Fibroblast of lung (primary cell): Measurements from ENCODE around the gene H1-8.

Experiments
- CTCF ChIP-seq, 2 donors: IDR thresholded peaks in 1 of 2; conservative IDR thresholded peaks in 1 of 2; 1 replicate in 1 of 2; 2 replicates in 1 of 2; pipeline ENCODE4 v1.5.1; 2011 to 2012; ENCODE audit warnings: low read length in 2 of 2, control low read depth in 1 of 2, inconsistent platforms in 1 of 2, low read depth in 1 of 2, mild to moderate bottlenecking in 1 of 2
- EZH2 ChIP-seq: IDR thresholded peaks from 2 replicates; pipeline ENCODE4 v1.5.1; 2012; ENCODE audit warnings: low read length, control low read depth, mild to moderate bottlenecking; ENCODE audit errors: missing control alignments

- TF ChIP-seq CTCF (conservative IDR thresholded peaks at IDR 0.05 in 1 of 2, IDR thresholded peaks at IDR 0.05 in 1 of 2; ENCODE audit: low read depth in 1 of 2, low read length in 2 of 2) (no peak), EZH2 (no peak)
Observed at GRCh38 chr3:129536804-129537203, 6.2 kb upstream of the H1-8 start.
